ENCODE results near the gene LRFN3. TPM values are rescaled to one million over a fixed set of nuclear protein-coding genes. Genes with fewer than 3 reads are reported as not detected.

The LRFN3 gene
- total and polyA plus RNA-seq, 2 of the 13 experiments (the other 11 are each of a cell fraction or from before 2014, with no cell fraction given), result 0.74 to 1.6 TPM

GRCh38 chr19:35931874-35932202, 4.3 kb upstream of the LRFN3 start (continued):
- TF ChIP-seq ZNF432 (CRISPR knock-in tag; IDR thresholded peaks at IDR 0.05; ENCODE audit: borderline replicate concordance), result no peak
- no peak for TF ChIP-seq GTF2F1 (IDR thresholded peaks at IDR 0.05; ENCODE audit: low read length)
- no peak for TF ChIP-seq KAT2B (IDR thresholded peaks at IDR 0.05; ENCODE audit: borderline replicate concordance, low read depth, low read length)
- TF ChIP-seq ZNF609 (CRISPR knock-in tag; IDR thresholded peaks at IDR 0.05; ENCODE audit: borderline replicate concordance), result 0 out of 2 replicates have a peak, but pooled peaks have one; percentile 0
- no peak for TF ChIP-seq ZNF20 (CRISPR knock-in tag; IDR thresholded peaks at IDR 0.05)
- no peak for TF ChIP-seq ZNF691 (CRISPR knock-in tag; IDR thresholded peaks at IDR 0.05; ENCODE audit: borderline replicate concordance, low read depth)
- TF ChIP-seq MXD4 (CRISPR knock-in tag; IDR thresholded peaks at IDR 0.05), result no peak
- TF ChIP-seq ZFP62 (CRISPR knock-in tag; IDR thresholded peaks at IDR 0.05), result no peak
- no peak for TF ChIP-seq ZBTB40 (IDR thresholded peaks at IDR 0.05)
- no peak for TF ChIP-seq ZBTB40 (CRISPR knock-in tag; IDR thresholded peaks at IDR 0.05)
- TF ChIP-seq RBM22 (optimal IDR thresholded peaks at IDR 0.05; ENCODE audit: low read length), result no peak
- no peak for TF ChIP-seq ZNF136 (CRISPR knock-in tag; IDR thresholded peaks at IDR 0.05; ENCODE audit: low read depth)
- no peak for TF ChIP-seq ZNF883 (CRISPR knock-in tag; IDR thresholded peaks at IDR 0.05; ENCODE audit: not compliant biosample characterization)
- TF ChIP-seq ERF (CRISPR knock-in tag; IDR thresholded peaks at IDR 0.05), result no peak
- no peak for TF ChIP-seq SP2 (CRISPR knock-in tag; IDR thresholded peaks at IDR 0.05)
- no peak for TF ChIP-seq ZNF546 (CRISPR knock-in tag; conservative IDR thresholded peaks at IDR 0.05)

Data from HepG2 (cell line).